Sigmoid colon (tissue), 4 donors: ENCODE results near the gene CLEC16A.

ENCODE experiments used
- CTCF ChIP-seq, 4 experiments: fragments of 450-650 bp in 3 of 4; fragments of 200-600 bp in 1 of 4; IDR thresholded peaks; one replicate each; pipeline ENCODE4 v1.5.1; 2016 to 2019; ENCODE audit warnings: antibody characterized with exemption in 4 of 4, mild to moderate bottlenecking in 3 of 4, moderate library complexity in 2 of 4
- EP300 ChIP-seq, 4 donors: sonication (generic); formaldehyde crosslinking; IDR thresholded peaks; one replicate each; pipeline ENCODE4 v1.6.1; 2017; ENCODE audit warnings: antibody characterized with exemption in 4 of 4
- POLR2A ChIP-seq, 2 donors: fragments of 450-650 bp; IDR thresholded peaks; one replicate each; pipeline ENCODE4 v1.6.1; 2016; ENCODE audit warnings: antibody characterized with exemption in 2 of 2, mild to moderate bottlenecking in 2 of 2, moderate library complexity in 2 of 2
- POLR2AphosphoS5 ChIP-seq, 4 donors: sonication (generic); formaldehyde crosslinking; IDR thresholded peaks; one replicate each; pipeline ENCODE4 v1.6.1; 2017; ENCODE audit warnings: antibody characterized with exemption in 4 of 4

DNA sequence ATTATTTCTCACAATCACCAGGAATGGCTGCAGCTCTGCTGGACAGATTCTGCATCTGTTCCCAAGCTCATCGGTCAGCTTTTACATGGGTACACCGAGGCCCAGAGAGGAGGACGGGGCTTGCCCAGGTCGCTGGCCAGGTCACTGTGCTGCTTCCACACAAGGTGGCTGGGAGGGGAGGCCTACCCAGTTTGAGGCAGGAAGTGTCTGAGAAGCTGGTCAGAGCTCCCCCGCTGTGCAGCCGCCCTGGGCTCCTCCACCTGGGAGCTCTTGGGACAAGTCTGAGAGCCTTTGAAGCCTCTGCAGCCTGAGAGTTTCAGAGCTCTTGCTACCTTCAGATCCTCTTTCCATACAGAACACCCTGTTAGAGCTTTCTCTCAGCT, 143.3 kb downstream of the CLEC16A start:
- no peak for TF ChIP-seq CTCF (IDR thresholded peaks at IDR 0.05)
- TF ChIP-seq POLR2A (IDR thresholded peaks at IDR 0.05), result no peak
- no peak for TF ChIP-seq EP300 (IDR thresholded peaks at IDR 0.05)
- no peak for TF ChIP-seq POLR2AphosphoS5 (IDR thresholded peaks at IDR 0.05)
